K562 (cell line): ENCODE data around the gene ATXN7L1. TPM values are rescaled to one million over a fixed set of nuclear protein-coding genes. Genes with fewer than 3 reads are reported as not detected.
A peak's percentile ranks its signal among the peaks of the same experiment; 100 is the strongest.

Source experiments
- ATAC-seq: fragments of 200-7000 bp; cut with Tn5 transposase; 3 replicates; pipeline ENCODE4 v1.9.1; 2020; ENCODE audit warnings: moderate library complexity
- BruUV-seq: library from RNA; stranded (reverse); fragments of 400-500 nt; replicated peaks from 2 replicates; lab custom pipeline; 2021; lab: Mats Ljungman, UMichigan
- CTCF ChIA-PET: fragments of 300-600 bp; formaldehyde crosslinking; extraction: SDS; loops from one replicate; lab custom pipeline; 2021; ENCODE audit warnings: low intra/inter-chr PET ratio; lab: Yijun Ruan, JAX
- POLR2A ChIA-PET: fragments of 300-600, 350-650 bp; sonication (Branson Sonifier 250); formaldehyde crosslinking; extraction: SDS; loops from one replicate; lab custom pipeline; 2021; ENCODE audit warnings: antibody characterized with exemption, inconsistent platforms; lab: Yijun Ruan, JAX
- DNase-seq, 4 experiments: peaks; one replicate each; pipeline versions ENCODE4 v3.0.0 to v3.0.0-alpha.2; 2011 to 2018; ENCODE audit warnings: low spot score in 3 of 4, mixed read lengths in 3 of 4; ENCODE audit errors: extremely low read depth in 1 of 4
- FAIRE-seq: peaks from 2 replicates; lab custom pipeline; 2011; peaks lifted over from hg19 to GRCh38; lab: Jason Lieb, UNC
- H2AFZ ChIP-seq: 2 replicates; pipeline ENCODE4 v1.6.0; 2011; ENCODE audit warnings: low read depth, low read length, control low read depth, inconsistent platforms
- H3K27ac ChIP-seq: fragments of 200-600 bp; 3 replicates; pipeline ENCODE4 v1.8.0; 2011; ENCODE audit warnings: low read depth, mild to moderate bottlenecking, control low read depth, inconsistent platforms, low read length, moderate library complexity, mixed read lengths; ENCODE audit errors: extremely low read depth
- H3K27me3 ChIP-seq, 2 experiments: fragments of 300-600 bp in 1 of 2; 2 replicates in 1 of 2; 3 replicates in 1 of 2; pipeline versions ENCODE4 v1.6.0 to v1.8.0; 2011; ENCODE audit warnings: inconsistent platforms in 2 of 2, low read length in 2 of 2, mild to moderate bottlenecking in 1 of 2, mixed read lengths in 1 of 2, moderate library complexity in 1 of 2; ENCODE audit not compliant: control insufficient read depth in 2 of 2, insufficient read depth in 2 of 2
- H3K36me3 ChIP-seq: fragments of 300-600 bp; 3 replicates; pipeline ENCODE4 v1.8.0; 2011; ENCODE audit warnings: mild to moderate bottlenecking, low read length, inconsistent platforms; ENCODE audit not compliant: control insufficient read depth, insufficient read depth
- H3K4me1 ChIP-seq, 2 experiments: fragments of 200-600 bp in 1 of 2; replicated peaks in 1 of 2; 2 replicates in 1 of 2; 3 replicates in 1 of 2; pipeline versions ENCODE4 v1.5.1 to v1.8.0; 2011; ENCODE audit warnings: inconsistent platforms in 2 of 2, low read length in 2 of 2, mild to moderate bottlenecking in 1 of 2, mixed read lengths in 1 of 2, moderate library complexity in 1 of 2; ENCODE audit not compliant: control insufficient read depth in 2 of 2, insufficient read depth in 2 of 2
- H3K4me2 ChIP-seq: 2 replicates; pipeline ENCODE4 v1.6.1; 2011; ENCODE audit warnings: low read length, control low read depth, inconsistent platforms, mixed read lengths; ENCODE audit not compliant: insufficient read depth
- H3K4me3 ChIP-seq: fragments of 200-600 bp; sonication (generic), shearing (Covaris generic); 2 replicates; pipeline ENCODE4 v1.5.1; 2016; ENCODE audit warnings: control low read depth, inconsistent platforms
- H3K79me2 ChIP-seq: fragments of 200-600 bp; 3 replicates; pipeline ENCODE4 v1.8.0; 2011; ENCODE audit warnings: low read length, inconsistent platforms; ENCODE audit not compliant: control insufficient read depth, insufficient read depth
- H3K9ac ChIP-seq, 2 experiments: 2 replicates each; pipeline versions ENCODE4 v1.6.0 to v1.6.1; 2011; ENCODE audit warnings: low read depth in 2 of 2, low read length in 2 of 2, control low read depth in 1 of 2, inconsistent platforms in 1 of 2, mild to moderate bottlenecking in 1 of 2, mixed read lengths in 1 of 2; ENCODE audit not compliant: insufficient read depth in 1 of 2
- H3K9me1 ChIP-seq: one replicate; pipeline ENCODE4 v1.6.0; 2011; ENCODE audit warnings: inconsistent platforms, mild to moderate bottlenecking, low read length, moderate library complexity; ENCODE audit not compliant: control insufficient read depth, insufficient read depth
- H3K9me3 ChIP-seq: replicated peaks from 2 replicates; pipeline ENCODE4 v1.5.1; 2011; ENCODE audit warnings: low read depth, low read length, inconsistent platforms; ENCODE audit not compliant: control insufficient read depth, insufficient read depth
- H4K20me1 ChIP-seq: replicated peaks from 2 replicates; pipeline ENCODE4 v1.6.1; 2011; ENCODE audit warnings: low read length, inconsistent platforms, mixed read lengths; ENCODE audit not compliant: control insufficient read depth, insufficient read depth
- CBX5 ChIP-seq: IDR thresholded peaks from 2 replicates; pipeline ENCODE4 v1.6.1; 2014; ENCODE audit warnings: low read depth, borderline replicate concordance
- HNRNPH1 ChIP-seq: fragments of 200-400 bp; formaldehyde crosslinking; optimal IDR thresholded peaks from 2 replicates; pipeline ENCODE3; 2017; ENCODE audit warnings: low read depth, mild to moderate bottlenecking, low read length, moderate library complexity
- MAFK ChIP-seq: IDR thresholded peaks from 2 replicates; pipeline ENCODE4 v1.6.1; 2011; ENCODE audit warnings: low read length, improper control_type of control experiment
- NR2F6 ChIP-seq: fragments of 450-650 bp; formaldehyde crosslinking; IDR thresholded peaks from 2 replicates; pipeline ENCODE4 v1.4.0; 2020; ENCODE audit warnings: mild to moderate bottlenecking
- PURB ChIP-seq: sonication (generic); formaldehyde crosslinking; IDR thresholded peaks from 2 replicates; pipeline ENCODE4 v1.9.0; 2021; ENCODE audit warnings: low read depth, mild to moderate bottlenecking, missing genetic modification reagents
- PYGO2 ChIP-seq: fragments of 450-650 bp; IDR thresholded peaks from 2 replicates; pipeline ENCODE4 v1.6.1; 2016; ENCODE audit warnings: mild to moderate bottlenecking, missing genetic modification characterization, moderate library complexity, missing compliant biosample characterization
- SLC30A9 ChIP-seq: fragments of 250-450 bp; sonication (Bioruptor Pico); IDR thresholded peaks from 2 replicates; pipeline ENCODE4 v1.8.0; 2022; ENCODE audit warnings: mild to moderate bottlenecking, moderate library complexity
- STAG1 ChIP-seq: sonication (generic); formaldehyde crosslinking; IDR thresholded peaks from 2 replicates; pipeline ENCODE4 v1.5.0; 2020; ENCODE audit warnings: missing genetic modification reagents, borderline replicate concordance
- TCF3 ChIP-seq: sonication (generic); formaldehyde crosslinking; IDR thresholded peaks from 2 replicates; pipeline ENCODE4 v1.4.0; 2020; ENCODE audit warnings: mild to moderate bottlenecking, missing genetic modification reagents
- WGBS: fragments of 100-300 bp; shearing (Covaris generic); methylation state at CpG from one replicate; pipeline ENCODE4 v1.1.6; 2016; ENCODE audit warnings: low coverage, mixed read lengths; ENCODE audit not compliant: insufficient coverage; ENCODE audit errors: missing lambda C conversion rate; 5-methylcytosine and 5-hydroxymethylcytosine counted together
- in situ Hi-C: fragments of 300-500 bp; cut with MboI; formaldehyde crosslinking; loops from 4 replicates; pipeline ENCODE4 v1.15.0; 2018; ENCODE audit warnings: inconsistent platforms, mixed read lengths
- intact Hi-C: fragments of 100-400 bp; cut with micrococcal nuclease; formaldehyde crosslinking; loops from 2 replicates; pipeline ENCODE4 v1.14.2; 2022
- polyA plus RNA-seq, 8 experiments: library from polyadenylated mRNA; depleted of rRNA in 4 of 8; stranded (reverse) in 5 of 8; unstranded in 3 of 8; fragments of >200 nt; fragmentation: Nextera tagmentation in 2 of 8; fragmentation: Illumina TruSeq in 1 of 8; extraction: Ambion mirVana in 2 of 8; extraction: Trizol in 1 of 8; gene quantifications; 2 replicates each; pipeline versions ENCODE4 v1.2.1 to v1.2.3, GENCODE V29; 2011 to 2014; ENCODE audit warnings: inconsistent platforms in 1 of 8, missing spikeins in 1 of 8
- total RNA-seq, 7 experiments: library from RNA; depleted of rRNA in 6 of 7; stranded (reverse); fragments of >200 nt in 6 of 7; fragmentation: Illumina TruSeq in 2 of 7; extraction: Trizol in 2 of 7; gene quantifications; 2 replicates each; pipeline versions ENCODE4 v1.2.1 to v1.2.3, GENCODE V29; 2011 to 2021; ENCODE audit warnings: low replicate concordance in 1 of 7
- TF ChIP-seq, protein P1 (sequence below): fragments of 450-650 bp; IDR thresholded peaks from 2 replicates; pipeline ENCODE4 v1.6.1; 2016; ENCODE audit warnings: low read depth, mild to moderate bottlenecking, moderate library complexity
- TF ChIP-seq, protein P2 (sequence below): sonication (generic); IDR thresholded peaks from 2 replicates; pipeline ENCODE4 v1.6.1; 2016
- TF ChIP-seq, protein P3 (sequence below): fragments of 450-650 bp; formaldehyde crosslinking; IDR thresholded peaks from 2 replicates; pipeline ENCODE4 v1.4.0; 2020; ENCODE audit warnings: mild to moderate bottlenecking, mixed read lengths
- TF ChIP-seq, protein P4 (sequence below): fragments of 450-650 bp; IDR thresholded peaks from 2 replicates; pipeline ENCODE4 v1.6.1; 2016; ENCODE audit warnings: mild to moderate bottlenecking
- TF ChIP-seq, protein P5 (sequence below): sonication (generic); formaldehyde crosslinking; IDR thresholded peaks from 2 replicates; pipeline ENCODE4 v1.8.1; 2022; ENCODE audit warnings: missing genetic modification reagents
- TF ChIP-seq, protein P6 (sequence below): sonication (generic); formaldehyde crosslinking; IDR thresholded peaks from 2 replicates; pipeline ENCODE4 v1.8.0; 2022; ENCODE audit warnings: mild to moderate bottlenecking, missing genetic modification reagents

ATXN7L1 gene
- total and polyA plus RNA-seq, 9 of the 15 experiments (the other 6 are each of a cell fraction or from before 2014, with no cell fraction given): 6.6 to 13.7 (median 10.7) TPM

DNA sequence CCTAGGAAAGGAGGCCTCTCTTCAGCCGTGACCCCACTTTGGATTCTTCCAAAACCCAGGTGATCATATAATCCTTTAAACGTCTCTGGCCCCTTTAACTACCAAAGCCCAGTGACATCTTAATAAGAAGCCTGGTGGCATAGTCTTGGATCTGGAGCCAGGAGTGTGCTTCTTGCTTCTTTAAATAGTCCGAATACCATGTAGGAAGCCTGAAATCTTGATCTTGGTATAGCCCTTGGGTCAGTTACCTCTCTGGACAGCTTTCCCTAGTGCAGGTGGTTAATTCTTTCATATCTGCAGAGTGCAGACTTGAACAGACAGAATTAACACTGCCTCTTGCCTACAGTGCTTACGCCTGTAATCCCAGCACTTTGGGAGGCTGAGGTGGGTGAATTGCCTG is 156.5 kb downstream of the ATXN7L1 start:
- POLR2A ChIA-PET: interaction anchor here (0.7 to 1.5 kb wide), 2 partner anchors 11 to 32 kb away, joined by 3 to 4 read pairs; no protein-coding TSS in a partner anchor
- whole genome bisulfite sequencing: 4% methylated on average over 4 of the region's 4 CpGs
- Histone ChIP-seq H3K36me3 (no peaks in the 10 kb centered on the region), H3K4me1 (no peaks in the 10 kb centered on the region), H3K9ac (no peak overlapping the region), H3K27me3 (peaks cover 7 to 22% of the 10 kb centered on the region in 2 experiments; a peak in 3 of 5 replicates), H3K9me3 (no peaks in the 10 kb centered on the region), H3K4me2 (no peak overlapping the region), H4K20me1 (no peaks in the 10 kb centered on the region; the same call in 1 of the 2 replicates), H2AFZ (no peak overlapping the region), H3K4me3 (no peak overlapping the region), H3K9me1 (no peaks in the 10 kb centered on the region), H3K27ac (no peak overlapping the region), H3K79me2 (no peaks in the 10 kb centered on the region)
- FAIRE-seq (peak; percentile 6), DNase-seq (no peak), ATAC-seq (no peak)
- BruUV-seq: no TSS peak
- intact Hi-C loops: no loop called here
- CTCF ChIA-PET: no interaction called here
- in situ Hi-C loops: no loop called here
- TF ChIP-seq HNRNPH1: no peak
- TF ChIP-seq MAFK: no peak
- no peak for TF ChIP-seq PYGO2 (tag)
- TF ChIP-seq, protein P1, sequence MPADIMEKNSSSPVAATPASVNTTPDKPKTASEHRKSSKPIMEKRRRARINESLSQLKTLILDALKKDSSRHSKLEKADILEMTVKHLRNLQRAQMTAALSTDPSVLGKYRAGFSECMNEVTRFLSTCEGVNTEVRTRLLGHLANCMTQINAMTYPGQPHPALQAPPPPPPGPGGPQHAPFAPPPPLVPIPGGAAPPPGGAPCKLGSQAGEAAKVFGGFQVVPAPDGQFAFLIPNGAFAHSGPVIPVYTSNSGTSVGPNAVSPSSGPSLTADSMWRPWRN: no peak
- TF ChIP-seq, protein P2, sequence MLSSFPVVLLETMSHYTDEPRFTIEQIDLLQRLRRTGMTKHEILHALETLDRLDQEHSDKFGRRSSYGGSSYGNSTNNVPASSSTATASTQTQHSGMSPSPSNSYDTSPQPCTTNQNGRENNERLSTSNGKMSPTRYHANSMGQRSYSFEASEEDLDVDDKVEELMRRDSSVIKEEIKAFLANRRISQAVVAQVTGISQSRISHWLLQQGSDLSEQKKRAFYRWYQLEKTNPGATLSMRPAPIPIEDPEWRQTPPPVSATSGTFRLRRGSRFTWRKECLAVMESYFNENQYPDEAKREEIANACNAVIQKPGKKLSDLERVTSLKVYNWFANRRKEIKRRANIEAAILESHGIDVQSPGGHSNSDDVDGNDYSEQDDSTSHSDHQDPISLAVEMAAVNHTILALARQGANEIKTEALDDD: no peak
- no peak for TF ChIP-seq STAG1
- no peak for TF ChIP-seq NR2F6 (CRISPR knock-in tag)
- TF ChIP-seq, protein P3, sequence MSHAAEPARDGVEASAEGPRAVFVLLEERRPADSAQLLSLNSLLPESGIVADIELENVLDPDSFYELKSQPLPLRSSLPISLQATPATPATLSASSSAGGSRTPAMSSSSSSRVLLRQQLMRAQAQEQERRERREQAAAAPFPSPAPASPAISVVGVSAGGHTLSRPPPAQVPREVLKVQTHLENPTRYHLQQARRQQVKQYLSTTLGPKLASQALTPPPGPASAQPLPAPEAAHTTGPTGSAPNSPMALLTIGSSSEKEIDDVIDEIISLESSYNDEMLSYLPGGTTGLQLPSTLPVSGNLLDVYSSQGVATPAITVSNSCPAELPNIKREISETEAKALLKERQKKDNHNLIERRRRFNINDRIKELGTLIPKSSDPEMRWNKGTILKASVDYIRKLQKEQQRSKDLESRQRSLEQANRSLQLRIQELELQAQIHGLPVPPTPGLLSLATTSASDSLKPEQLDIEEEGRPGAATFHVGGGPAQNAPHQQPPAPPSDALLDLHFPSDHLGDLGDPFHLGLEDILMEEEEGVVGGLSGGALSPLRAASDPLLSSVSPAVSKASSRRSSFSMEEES (CRISPR knock-in tag): no peak
- TF ChIP-seq, protein P4, sequence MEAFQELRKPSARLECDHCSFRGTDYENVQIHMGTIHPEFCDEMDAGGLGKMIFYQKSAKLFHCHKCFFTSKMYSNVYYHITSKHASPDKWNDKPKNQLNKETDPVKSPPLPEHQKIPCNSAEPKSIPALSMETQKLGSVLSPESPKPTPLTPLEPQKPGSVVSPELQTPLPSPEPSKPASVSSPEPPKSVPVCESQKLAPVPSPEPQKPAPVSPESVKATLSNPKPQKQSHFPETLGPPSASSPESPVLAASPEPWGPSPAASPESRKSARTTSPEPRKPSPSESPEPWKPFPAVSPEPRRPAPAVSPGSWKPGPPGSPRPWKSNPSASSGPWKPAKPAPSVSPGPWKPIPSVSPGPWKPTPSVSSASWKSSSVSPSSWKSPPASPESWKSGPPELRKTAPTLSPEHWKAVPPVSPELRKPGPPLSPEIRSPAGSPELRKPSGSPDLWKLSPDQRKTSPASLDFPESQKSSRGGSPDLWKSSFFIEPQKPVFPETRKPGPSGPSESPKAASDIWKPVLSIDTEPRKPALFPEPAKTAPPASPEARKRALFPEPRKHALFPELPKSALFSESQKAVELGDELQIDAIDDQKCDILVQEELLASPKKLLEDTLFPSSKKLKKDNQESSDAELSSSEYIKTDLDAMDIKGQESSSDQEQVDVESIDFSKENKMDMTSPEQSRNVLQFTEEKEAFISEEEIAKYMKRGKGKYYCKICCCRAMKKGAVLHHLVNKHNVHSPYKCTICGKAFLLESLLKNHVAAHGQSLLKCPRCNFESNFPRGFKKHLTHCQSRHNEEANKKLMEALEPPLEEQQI: no peak
- TF ChIP-seq, protein P5, sequence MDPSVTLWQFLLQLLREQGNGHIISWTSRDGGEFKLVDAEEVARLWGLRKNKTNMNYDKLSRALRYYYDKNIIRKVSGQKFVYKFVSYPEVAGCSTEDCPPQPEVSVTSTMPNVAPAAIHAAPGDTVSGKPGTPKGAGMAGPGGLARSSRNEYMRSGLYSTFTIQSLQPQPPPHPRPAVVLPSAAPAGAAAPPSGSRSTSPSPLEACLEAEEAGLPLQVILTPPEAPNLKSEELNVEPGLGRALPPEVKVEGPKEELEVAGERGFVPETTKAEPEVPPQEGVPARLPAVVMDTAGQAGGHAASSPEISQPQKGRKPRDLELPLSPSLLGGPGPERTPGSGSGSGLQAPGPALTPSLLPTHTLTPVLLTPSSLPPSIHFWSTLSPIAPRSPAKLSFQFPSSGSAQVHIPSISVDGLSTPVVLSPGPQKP (CRISPR knock-in tag): no peak
- no peak for TF ChIP-seq CBX5
- no peak for TF ChIP-seq PURB
- no peak for TF ChIP-seq SLC30A9 (CRISPR knock-in tag)
- TF ChIP-seq, protein P6, sequence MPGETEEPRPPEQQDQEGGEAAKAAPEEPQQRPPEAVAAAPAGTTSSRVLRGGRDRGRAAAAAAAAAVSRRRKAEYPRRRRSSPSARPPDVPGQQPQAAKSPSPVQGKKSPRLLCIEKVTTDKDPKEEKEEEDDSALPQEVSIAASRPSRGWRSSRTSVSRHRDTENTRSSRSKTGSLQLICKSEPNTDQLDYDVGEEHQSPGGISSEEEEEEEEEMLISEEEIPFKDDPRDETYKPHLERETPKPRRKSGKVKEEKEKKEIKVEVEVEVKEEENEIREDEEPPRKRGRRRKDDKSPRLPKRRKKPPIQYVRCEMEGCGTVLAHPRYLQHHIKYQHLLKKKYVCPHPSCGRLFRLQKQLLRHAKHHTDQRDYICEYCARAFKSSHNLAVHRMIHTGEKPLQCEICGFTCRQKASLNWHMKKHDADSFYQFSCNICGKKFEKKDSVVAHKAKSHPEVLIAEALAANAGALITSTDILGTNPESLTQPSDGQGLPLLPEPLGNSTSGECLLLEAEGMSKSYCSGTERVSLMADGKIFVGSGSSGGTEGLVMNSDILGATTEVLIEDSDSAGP: no peak
- TF ChIP-seq TCF3 (CRISPR knock-in tag): no peak
